Activated CD4-positive, alpha-beta memory T cell treated with anti-CD3 and anti-CD28 coated beads, Interleukin-2, amount 10 ng/mL, durations not matched to agents 7 days and 5 days (primary cell): ENCODE data around the gene BTN2A1. TPM values are rescaled to one million over a fixed set of nuclear protein-coding genes. Genes with fewer than 3 reads are reported as not detected.
A peak's percentile ranks its signal among the peaks of the same experiment; 100 is the strongest.

Source experiments
- CTCF ChIA-PET: fragments of 350-600 bp; sonication (Branson Sonifier 250); formaldehyde crosslinking; loops from one replicate; lab custom pipeline; 2021; ENCODE audit warnings: antibody characterized with exemption, inconsistent platforms; lab: Charles Lee
- POLR2A ChIA-PET: fragments of 350-600 bp; sonication (Branson Sonifier 250); formaldehyde crosslinking; loops from one replicate; lab custom pipeline; 2021; ENCODE audit warnings: antibody characterized with exemption; lab: Charles Lee
- DNase-seq: peaks from one replicate; pipeline ENCODE4 v3.0.0-alpha.2; 2020
- H3K27ac Mint-ChIP-seq: one replicate; pipeline ENCODE4 v1.8.0; 2021; ENCODE audit warnings: mild to moderate bottlenecking, mixed read lengths
- H3K27me3 Mint-ChIP-seq: one replicate; pipeline ENCODE4 v1.8.0; 2021; ENCODE audit warnings: mixed read lengths
- H3K36me3 Mint-ChIP-seq: one replicate; pipeline ENCODE4 v1.8.0; 2021; ENCODE audit warnings: low read depth, mixed read lengths
- H3K4me1 Mint-ChIP-seq: one replicate; pipeline ENCODE4 v1.8.0; 2021; ENCODE audit warnings: mixed read lengths
- H3K4me3 Mint-ChIP-seq: one replicate; pipeline ENCODE4 v1.8.0; 2021; ENCODE audit warnings: mild to moderate bottlenecking, mixed read lengths
- H3K9me3 Mint-ChIP-seq: one replicate; pipeline ENCODE4 v1.8.0; 2021; ENCODE audit warnings: mixed read lengths
- total RNA-seq, 2 experiments: library from RNA; stranded (reverse); gene quantifications; one replicate each; pipeline ENCODE4 v1.2.3, GENCODE V29; 2021

Gene BTN2A1
- total RNA-seq, 2 experiments from 2014 or later = 28.2 to 31.0 TPM

DNA sequence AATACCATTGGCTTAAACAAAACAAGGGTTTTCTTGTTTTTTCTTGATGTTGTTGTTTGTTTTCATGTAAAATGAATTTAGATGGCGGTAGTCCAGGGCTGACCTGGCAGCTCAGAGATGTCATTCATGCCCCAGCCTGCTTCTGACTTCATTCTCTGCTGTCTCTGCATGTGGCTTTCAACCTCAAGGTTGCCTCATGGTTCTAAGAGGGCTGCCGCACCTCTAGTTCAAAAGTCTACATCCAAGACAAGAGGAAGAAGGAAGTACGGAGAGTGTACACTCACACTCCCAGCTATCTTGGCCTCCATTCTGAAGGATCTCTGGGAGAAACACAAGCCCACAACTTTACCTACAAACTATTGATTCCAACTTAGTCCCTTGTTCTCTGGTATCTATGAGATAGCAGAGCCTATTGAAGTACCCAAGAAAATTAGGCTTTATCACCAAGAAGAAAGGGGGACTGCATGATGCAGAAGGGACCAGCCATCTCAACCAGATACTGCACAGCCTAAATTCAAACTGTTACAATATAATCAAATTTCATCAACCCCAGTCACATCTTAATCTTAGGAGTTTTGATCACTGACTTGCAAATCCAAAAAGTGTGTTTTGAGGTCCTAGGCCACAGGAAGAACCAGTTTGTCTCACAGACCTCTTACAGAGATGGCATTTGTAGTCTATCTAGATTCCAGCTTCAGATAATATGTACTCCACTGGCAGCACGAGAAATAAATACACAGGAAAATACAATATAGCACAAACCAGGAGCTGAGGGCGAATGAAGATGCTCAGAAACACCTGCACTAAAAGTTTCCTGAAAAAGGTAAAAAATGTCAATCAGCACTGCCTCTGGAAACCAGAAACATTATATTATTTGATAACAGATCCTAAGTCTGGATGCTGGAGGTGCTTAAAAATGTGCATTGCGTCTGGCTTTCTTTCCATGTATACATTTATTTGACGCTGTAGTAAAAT, 18.3 kb upstream of the BTN2A1 start:
- Mint-ChIP-seq H3K4me1 (peaks cover 37% of the 10 kb centered on the region), H3K4me3 (peak overlapping the region; percentile 97), H3K9me3 (peaks cover 6% of the 10 kb centered on the region), H3K36me3 (peaks cover 32% of the 10 kb centered on the region), H3K27ac (peak overlapping the region; percentile 86), H3K27me3 (no peaks in the 10 kb centered on the region)
- CTCF ChIA-PET = interaction anchor here (1.1 kb wide), 1 partner anchor 156 kb away, joined by 3 read pairs; no protein-coding TSS in a partner anchor
- DNase-seq = no peak
- POLR2A ChIA-PET = interaction anchor here (1.3 to 3.0 kb wide), 3 partner anchors 16 to 99 kb away, joined by 3 to 20 read pairs (median 4); partner anchors contain the start of gene HMGN4

DNA sequence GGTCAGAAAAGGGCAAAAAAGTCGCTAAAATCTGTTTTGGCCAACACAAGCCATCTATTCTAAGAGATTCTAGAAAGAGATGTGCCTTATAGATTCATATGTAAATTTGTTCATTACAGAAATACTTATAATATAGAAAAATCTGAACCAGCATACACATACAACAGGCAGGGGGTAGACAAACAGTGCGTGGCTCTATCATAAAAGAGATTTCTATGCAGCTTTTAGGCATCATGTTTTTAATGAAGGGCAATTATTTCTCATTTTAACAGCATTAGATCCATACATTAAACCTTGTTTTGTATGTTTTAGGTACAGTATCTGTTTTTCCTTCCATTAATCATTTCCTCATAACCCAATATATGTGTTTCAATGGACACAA, 16.8 kb upstream of the BTN2A1 start:
- H3K9me3 Mint-ChIP-seq = no peaks in the 10 kb centered on the region
- peak overlapping the region; percentile 97 for H3K4me3 Mint-ChIP-seq
- H3K27me3 Mint-ChIP-seq = no peaks in the 10 kb centered on the region
- ChIA-PET POLR2A (interaction anchor here (3.0 kb wide), 1 partner anchor 33 kb away, joined by 20 read pairs; no protein-coding TSS in a partner anchor), CTCF (no interaction called here)
- H3K4me1 Mint-ChIP-seq = peaks cover 52% of the 10 kb centered on the region
- no peak for DNase-seq
- H3K36me3 Mint-ChIP-seq = peaks cover 45% of the 10 kb centered on the region
- H3K27ac Mint-ChIP-seq = peak overlapping the region; percentile 86

DNA sequence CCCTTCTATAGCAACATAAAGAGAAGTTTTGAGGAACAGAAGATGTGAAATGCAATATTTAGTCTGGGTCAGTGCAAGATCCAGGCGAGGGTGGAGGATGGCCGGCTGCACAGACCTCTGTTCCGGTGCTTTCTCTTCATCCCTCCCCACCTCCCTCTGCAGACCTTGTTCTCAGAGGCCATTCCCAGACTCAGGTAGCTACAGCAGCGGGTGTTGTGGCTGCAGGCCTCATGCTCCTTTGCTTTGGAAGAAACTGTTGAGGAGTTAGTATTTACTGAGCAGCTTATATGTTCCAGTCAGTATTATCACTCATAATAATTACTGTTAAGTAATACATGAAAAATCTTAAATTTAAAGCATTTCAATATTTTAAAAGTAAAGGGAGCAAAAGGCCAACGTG, 15.8 kb upstream of the BTN2A1 start:
- ChIA-PET CTCF (no interaction called here), POLR2A (interaction anchor here (0.9 to 1.0 kb wide), 2 partner anchors 16 to 96 kb away, joined by 3 read pairs; no protein-coding TSS in a partner anchor)

DNA sequence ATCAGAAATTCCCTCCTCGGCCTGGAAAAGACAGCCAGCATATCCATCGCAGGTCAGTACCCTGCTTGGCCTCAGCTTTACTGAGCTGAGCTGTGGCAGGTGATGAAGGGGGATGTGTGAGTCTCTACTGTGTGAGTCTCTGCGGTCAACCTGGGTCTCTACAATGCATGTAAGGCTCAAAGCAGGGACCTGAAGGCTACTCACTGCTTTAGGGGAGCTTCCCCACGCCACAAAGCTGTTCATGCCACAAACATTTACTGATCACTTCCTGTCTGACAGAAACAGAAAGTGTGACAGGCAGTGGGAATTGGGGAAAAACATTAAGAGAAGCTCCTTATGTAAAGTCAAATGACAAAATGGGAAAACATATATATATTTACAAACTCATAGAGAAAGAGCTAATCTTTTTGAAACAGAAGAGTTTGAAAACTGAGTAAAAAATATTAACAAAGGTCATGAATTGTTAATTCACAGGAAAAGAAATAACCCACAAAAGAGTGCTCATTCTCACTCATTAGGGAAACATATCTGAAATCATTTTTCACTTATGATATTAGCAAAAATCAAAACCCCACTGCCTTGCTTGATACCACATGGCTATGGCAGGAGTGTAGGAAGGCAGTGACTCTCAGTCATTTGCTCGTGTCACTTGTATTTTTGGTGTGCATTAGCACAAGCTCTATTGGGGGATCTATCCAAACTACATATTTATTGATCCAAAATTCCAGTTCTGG, 11.7 kb upstream of the BTN2A1 start:
- Mint-ChIP-seq H3K27me3 (no peaks in the 10 kb centered on the region), H3K27ac (peak overlapping the region; percentile 17), H3K4me3 (no peak overlapping the region), H3K4me1 (peaks cover 46% of the 10 kb centered on the region), H3K36me3 (peaks cover 82% of the 10 kb centered on the region), H3K9me3 (no peaks in the 10 kb centered on the region)
- ChIA-PET CTCF (interaction anchor here (0.5 to 1.1 kb wide), 2 partner anchors 30 to 85 kb away, joined by 3 to 4 read pairs; no protein-coding TSS in a partner anchor), POLR2A (interaction anchor here (0.7 to 2.3 kb wide), 5 partner anchors 10 to 33 kb away, joined by 3 to 12 read pairs (median 4); no protein-coding TSS in a partner anchor)
- DNase-seq = peak; percentile 49

More for the DNA sequence above, 15.8 kb upstream of the BTN2A1 start:
- Mint-ChIP-seq H3K4me3 (peak overlapping the region; percentile 97), H3K36me3 (peaks cover 53% of the 10 kb centered on the region), H3K4me1 (peaks cover 60% of the 10 kb centered on the region), H3K27ac (peak overlapping the region; percentile 42), H3K27me3 (no peaks in the 10 kb centered on the region), H3K9me3 (no peaks in the 10 kb centered on the region)
- DNase-seq = no peak

- peaks cover 40% of the 10 kb centered on the region for H3K4me1 Mint-ChIP-seq
- CTCF ChIA-PET = no interaction called here
- peaks cover 93% of the 10 kb centered on the region for H3K36me3 Mint-ChIP-seq
Observed at GRCh38 chr6:26447257-26447656, 10.5 kb upstream of the BTN2A1 start.

GRCh38 chr6:26450240-26450639, 7.5 kb upstream of the BTN2A1 start:
- no peak for DNase-seq
- CTCF ChIA-PET = no interaction called here
- H3K36me3 Mint-ChIP-seq = peaks cover 72% of the 10 kb centered on the region
- H3K4me3 Mint-ChIP-seq = no peak overlapping the region
- POLR2A ChIA-PET = no interaction called here
- H3K27me3 Mint-ChIP-seq = no peaks in the 10 kb centered on the region
- H3K9me3 Mint-ChIP-seq = no peaks in the 10 kb centered on the region
- H3K27ac Mint-ChIP-seq = no peak overlapping the region
- peaks cover 18% of the 10 kb centered on the region for H3K4me1 Mint-ChIP-seq

More at GRCh38 chr6:26447257-26447656, 10.5 kb upstream of the BTN2A1 start:
- DNase-seq = no peak
- H3K27ac Mint-ChIP-seq = no peak overlapping the region
- H3K27me3 Mint-ChIP-seq = no peaks in the 10 kb centered on the region
- H3K4me3 Mint-ChIP-seq = no peak overlapping the region
- POLR2A ChIA-PET = interaction anchor here (1.5 kb wide), 1 partner anchor 24 kb away, joined by 3 read pairs; no protein-coding TSS in a partner anchor
- H3K9me3 Mint-ChIP-seq = no peaks in the 10 kb centered on the region

DNA sequence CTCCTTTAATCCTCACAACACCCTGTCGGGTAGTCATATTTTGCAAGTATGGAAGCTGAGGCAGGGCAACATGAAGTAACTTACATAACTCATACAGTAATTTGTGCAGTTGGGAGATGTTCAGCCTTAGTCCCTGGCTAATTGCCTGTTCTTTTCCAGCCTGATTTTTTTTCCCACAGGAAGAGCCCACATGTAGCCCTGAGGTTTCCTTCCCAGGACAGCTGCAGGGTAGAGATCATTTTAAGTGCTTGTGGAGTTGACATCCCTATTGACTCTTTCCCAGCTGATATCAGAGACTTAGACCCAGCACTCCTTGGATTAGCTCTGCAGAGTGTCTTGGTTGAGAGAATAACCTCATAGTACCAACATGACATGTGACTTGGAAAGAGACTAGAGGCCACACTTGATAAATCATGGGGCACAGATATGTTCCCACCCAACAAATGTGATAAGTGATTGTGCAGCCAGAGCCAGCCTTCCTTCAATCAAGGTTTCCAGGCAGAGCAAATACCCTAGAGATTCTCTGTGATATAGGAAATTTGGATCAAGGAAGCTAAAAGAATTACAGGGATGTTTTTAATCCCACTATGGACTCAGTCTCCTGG, 5.0 kb upstream of the BTN2A1 start:
- DNase-seq = no peak
- POLR2A ChIA-PET = no interaction called here
- H3K27me3 Mint-ChIP-seq = no peaks in the 10 kb centered on the region
- no peaks in the 10 kb centered on the region for H3K9me3 Mint-ChIP-seq
- peaks cover 16% of the 10 kb centered on the region for H3K4me1 Mint-ChIP-seq
- peaks cover 51% of the 10 kb centered on the region for H3K36me3 Mint-ChIP-seq
- H3K4me3 Mint-ChIP-seq = no peak overlapping the region
- CTCF ChIA-PET = no interaction called here
- no peak overlapping the region for H3K27ac Mint-ChIP-seq

- Mint-ChIP-seq H3K4me1 (peaks cover 27% of the 10 kb centered on the region), H3K9me3 (no peaks in the 10 kb centered on the region), H3K36me3 (peaks cover 49% of the 10 kb centered on the region), H3K27ac (no peak overlapping the region), H3K4me3 (no peak overlapping the region), H3K27me3 (no peaks in the 10 kb centered on the region)
- no peak for DNase-seq
- ChIA-PET CTCF (no interaction called here), POLR2A (interaction anchor here (0.8 to 1.3 kb wide), 2 partner anchors 15 to 113 kb away, joined by 3 to 5 read pairs; no protein-coding TSS in a partner anchor)
Observed at GRCh38 chr6:26454631-26455030, 3.1 kb upstream of the BTN2A1 start.

DNA sequence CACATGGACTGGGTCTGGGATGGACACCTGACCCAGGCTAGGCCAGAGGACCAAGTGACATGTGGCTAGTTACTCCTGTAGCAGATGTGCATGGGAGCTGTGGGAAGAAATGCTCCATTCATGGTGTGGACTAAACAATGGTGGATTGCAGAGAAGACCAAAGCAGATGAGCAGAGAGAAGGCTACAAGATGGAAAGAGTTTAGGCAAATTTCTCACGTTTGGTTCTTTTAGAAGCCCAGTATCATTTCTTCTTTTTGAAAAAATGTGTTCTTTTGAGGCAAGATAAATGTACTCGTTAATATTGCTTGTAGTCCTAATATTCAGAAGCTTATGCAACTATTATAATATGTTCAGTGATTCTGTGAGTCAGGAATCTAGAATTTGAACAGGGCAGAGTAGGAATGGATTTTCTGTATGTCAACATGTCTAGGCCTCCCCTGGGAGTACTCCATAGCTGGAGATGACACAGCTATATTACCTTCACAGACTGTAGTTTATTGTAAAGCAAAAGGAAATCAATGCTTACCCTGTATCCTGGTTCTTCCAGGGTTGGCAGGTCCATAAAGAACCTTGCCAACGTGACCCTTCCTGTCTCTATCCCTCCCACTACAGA, 2.3 kb upstream of the BTN2A1 start:
- H3K27me3 Mint-ChIP-seq = no peaks in the 10 kb centered on the region
- no peak overlapping the region for H3K27ac Mint-ChIP-seq
- ChIA-PET POLR2A (interaction anchor here (0.8 to 1.6 kb wide), 3 partner anchors 10 to 18 kb away, joined by 3 to 7 read pairs (median 6); no protein-coding TSS in a partner anchor), CTCF (no interaction called here)
- peaks cover 35% of the 10 kb centered on the region for H3K4me1 Mint-ChIP-seq
- H3K36me3 Mint-ChIP-seq = peaks cover 49% of the 10 kb centered on the region
- no peak overlapping the region for H3K4me3 Mint-ChIP-seq
- H3K9me3 Mint-ChIP-seq = no peaks in the 10 kb centered on the region
- DNase-seq = no peak

- peak; percentile 24 for DNase-seq
- H3K36me3 Mint-ChIP-seq = peaks cover 48% of the 10 kb centered on the region
- H3K27me3 Mint-ChIP-seq = no peaks in the 10 kb centered on the region
- peak overlapping the region; percentile 99 for H3K4me3 Mint-ChIP-seq
- peaks cover 50% of the 10 kb centered on the region for H3K4me1 Mint-ChIP-seq
- H3K9me3 Mint-ChIP-seq = no peaks in the 10 kb centered on the region
- ChIA-PET POLR2A (interaction anchor here (1.7 kb wide), 1 partner anchor 16 kb away, joined by 6 read pairs; no protein-coding TSS in a partner anchor), CTCF (no interaction called here)
- peak overlapping the region; percentile 93 for H3K27ac Mint-ChIP-seq
Observed at GRCh38 chr6:26457264-26457805, 420 bp upstream of the BTN2A1 start.

- POLR2A ChIA-PET = no interaction called here
- DNase-seq = no peak
- CTCF ChIA-PET = no interaction called here
- Mint-ChIP-seq H3K4me3 (peak overlapping the region; percentile 65), H3K9me3 (no peaks in the 10 kb centered on the region), H3K4me1 (peaks cover 65% of the 10 kb centered on the region), H3K27ac (peak overlapping the region; percentile 2), H3K27me3 (no peaks in the 10 kb centered on the region), H3K36me3 (peaks cover 64% of the 10 kb centered on the region)
Observed at GRCh38 chr6:26459023-26459810, 1.5 kb downstream of the BTN2A1 start.
